Muscle of arm (tissue), 14 donors: Measurements from ENCODE around the gene CNN3. TPM values are rescaled to one million over a fixed set of nuclear protein-coding genes. Genes with fewer than 3 reads are reported as not detected.

Source experiments
- DNase-seq: peaks from one replicate; pipeline ENCODE4 v3.0.0-alpha.2; 2013
- long read RNA-seq, 11 donors: transcript quantifications; one replicate each; lab custom pipeline, GENCODE V29; 2026
- polyA plus RNA-seq, 12 donors: library from polyadenylated mRNA; unstranded; fragments of 120-200 nt; gene quantifications; one replicate each; pipeline ENCODE4 v1.2.1, GENCODE V29; 2013; ENCODE audit not compliant: insufficient read length in 12 of 12

Gene CNN3
- 100 to 1,000 TPM; 320 to 762 (median 450) TPM for polyA plus RNA-seq
- long read RNA-seq, donor 1, transcript CNN3-201 (7 exons, 2,165 nt), result major isoform, 40 of 95 reads
- long read RNA-seq, donor 1, partial matches to known transcripts, result 53 of 95 reads
- long read RNA-seq, donor 1, other reads (novel, unspliced or antisense), result 0 of 95 reads
- long read RNA-seq, donor 2, transcript CNN3-204 (3 exons, 568 nt), result minor isoform, 7 of 262 reads
- long read RNA-seq, donor 2, transcript CNN3-201 (7 exons, 2,165 nt), result major isoform, 221 of 262 reads
- long read RNA-seq, donor 2, partial matches to known transcripts, result 22 of 262 reads
- long read RNA-seq, donor 2, other reads (novel, unspliced or antisense), result 12 of 262 reads
- long read RNA-seq, donor 3, transcript CNN3-201 (7 exons, 2,165 nt), result major isoform, 66 of 83 reads
- long read RNA-seq, donor 3, partial matches to known transcripts, result 6 of 83 reads
- long read RNA-seq, donor 3, other reads (novel, unspliced or antisense), result 8 of 83 reads
- long read RNA-seq, donor 4, transcript CNN3-201 (7 exons, 2,165 nt), result major isoform, 46 of 48 reads
- long read RNA-seq, donor 4, partial matches to known transcripts, result 0 of 48 reads
- long read RNA-seq, donor 4, other reads (novel, unspliced or antisense), result 0 of 48 reads
- long read RNA-seq, donor 5, transcript CNN3-201 (7 exons, 2,165 nt), result major isoform, 211 of 268 reads
- long read RNA-seq, donor 5, partial matches to known transcripts, result 44 of 268 reads
- long read RNA-seq, donor 5, other reads (novel, unspliced or antisense), result 7 of 268 reads
- long read RNA-seq, donor 6, transcript CNN3-201 (7 exons, 2,165 nt), result major isoform, 57 of 58 reads
- long read RNA-seq, donor 6, partial matches to known transcripts, result 0 of 58 reads
- long read RNA-seq, donor 6, other reads (novel, unspliced or antisense), result 0 of 58 reads
- long read RNA-seq, donor 7, transcript CNN3-201 (7 exons, 2,165 nt), result major isoform, 67 of 76 reads
- long read RNA-seq, donor 7, partial matches to known transcripts, result 6 of 76 reads
- long read RNA-seq, donor 7, other reads (novel, unspliced or antisense), result 0 of 76 reads
- long read RNA-seq, donor 8, transcript CNN3-201 (7 exons, 2,165 nt), result major isoform, 133 of 164 reads
- long read RNA-seq, donor 8, partial matches to known transcripts, result 18 of 164 reads
- long read RNA-seq, donor 8, other reads (novel, unspliced or antisense), result 6 of 164 reads
- long read RNA-seq, donor 9, transcript CNN3-201 (7 exons, 2,165 nt), result major isoform, 79 of 123 reads
- long read RNA-seq, donor 9, transcript CNN3-204 (3 exons, 568 nt), result minor isoform, 7 of 123 reads
- long read RNA-seq, donor 9, partial matches to known transcripts, result 37 of 123 reads
- long read RNA-seq, donor 9, other reads (novel, unspliced or antisense), result 0 of 123 reads
- long read RNA-seq, donor 10, transcript CNN3-201 (7 exons, 2,165 nt), result major isoform, 119 of 142 reads
- long read RNA-seq, donor 10, partial matches to known transcripts, result 17 of 142 reads
- long read RNA-seq, donor 10, other reads (novel, unspliced or antisense), result 5 of 142 reads
- long read RNA-seq, donor 11, transcript CNN3-201 (7 exons, 2,165 nt), result major isoform, 175 of 209 reads
- long read RNA-seq, donor 11, partial matches to known transcripts, result 26 of 209 reads
- long read RNA-seq, donor 11, other reads (novel, unspliced or antisense), result 5 of 209 reads

DNA sequence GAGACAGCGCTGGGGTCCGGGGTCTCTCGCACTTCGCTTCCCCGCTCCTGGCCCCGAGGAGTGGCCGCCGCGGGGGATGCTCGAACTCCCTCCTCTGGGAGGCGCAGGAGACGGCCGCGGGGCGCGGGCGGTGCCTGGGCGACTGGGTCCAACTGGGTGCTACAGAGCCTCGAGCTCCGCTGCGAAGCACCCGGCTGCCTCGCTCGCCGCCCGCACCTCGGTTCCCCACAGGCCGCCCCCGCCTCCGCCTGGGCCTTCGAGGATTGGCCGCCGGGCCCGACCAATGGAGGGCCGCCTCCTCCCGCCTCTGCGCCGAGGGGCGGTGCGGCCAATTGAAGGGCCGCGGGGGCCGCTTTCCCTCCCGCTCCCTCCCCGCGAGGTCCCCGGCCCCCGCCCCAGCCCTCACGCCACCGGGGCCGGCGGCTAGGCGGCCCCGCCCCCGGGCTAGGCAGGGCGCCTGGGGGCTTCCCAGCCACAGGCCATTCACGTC is at the start of gene CNN3:
Gene CNN3 (minus strand): TSS at position 196 of the 490 bp plus-strand sequence. CDS start 216 bp downstream, outside the sequence.
- DNase-seq, result peak; percentile 91

DNA sequence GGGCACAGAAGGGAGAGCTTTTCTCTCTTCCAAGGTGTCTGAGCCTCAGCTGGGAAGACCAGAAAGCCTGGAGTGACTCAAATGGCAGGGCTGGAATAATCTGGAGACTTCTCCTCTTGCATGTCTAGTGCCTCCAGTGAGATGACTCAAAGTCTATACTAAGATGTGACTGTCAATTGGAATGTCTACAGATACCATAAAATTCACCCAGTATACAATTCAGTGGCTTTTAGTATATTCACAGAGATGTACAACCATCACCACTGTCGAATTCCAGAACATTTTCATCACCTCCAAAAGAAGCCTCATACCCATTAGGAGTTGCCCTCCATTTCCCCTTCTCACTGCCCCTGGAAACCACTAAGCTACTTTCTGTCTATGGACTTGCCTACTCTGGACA is 47.9 kb upstream of the CNN3 start:
- no peak for DNase-seq

DNA sequence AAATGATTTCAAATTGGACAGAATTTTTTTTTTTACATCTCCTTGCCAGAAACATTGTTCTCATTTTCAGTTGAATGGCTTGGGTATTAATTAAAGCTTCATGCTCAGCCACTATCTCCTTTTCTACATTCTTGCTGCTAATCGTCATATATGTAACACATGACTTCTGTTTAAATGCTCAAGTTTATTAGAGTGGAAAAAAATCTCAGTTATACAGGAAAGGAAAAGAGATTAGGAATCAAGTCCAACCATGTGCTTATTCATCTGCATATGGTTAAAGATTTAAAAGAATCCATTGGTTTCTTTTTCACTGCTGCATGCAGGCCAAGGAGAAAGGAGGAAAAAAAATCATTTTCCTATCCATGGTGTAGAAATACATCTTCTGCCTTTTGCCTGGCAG is 47.3 kb upstream of the CNN3 start:
- peak; percentile 83 for DNase-seq

DNA sequence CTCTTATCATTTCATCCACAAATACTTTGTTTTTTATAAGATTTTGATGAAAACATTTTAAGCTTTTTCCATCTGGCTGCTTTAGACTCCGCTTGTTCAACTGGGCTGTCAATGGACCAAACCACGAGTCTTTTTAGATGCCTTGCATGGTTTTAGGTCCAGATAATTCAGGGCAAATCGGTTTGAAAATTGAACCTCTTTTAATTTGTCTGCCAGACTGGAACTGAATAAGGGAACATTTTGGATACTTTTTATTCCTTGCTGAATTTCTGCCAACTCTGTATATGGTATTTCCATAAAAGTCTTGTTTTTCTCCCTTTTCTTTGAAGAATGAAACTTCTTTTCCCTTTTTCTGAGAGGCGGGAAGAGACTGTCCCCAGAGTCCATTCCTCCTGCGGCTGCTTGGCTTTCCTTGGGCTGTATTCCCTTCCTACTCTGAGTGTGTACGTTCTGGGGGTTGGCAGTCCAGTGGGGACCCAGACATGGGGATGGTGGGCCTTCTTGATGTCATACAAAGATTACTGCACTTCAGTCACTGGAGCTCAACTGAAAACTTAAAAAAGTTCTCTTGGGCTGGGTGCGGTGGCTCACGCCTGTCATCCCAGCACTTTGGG is 46.5 kb upstream of the CNN3 start:
- DNase-seq, result peak; percentile 69

DNA sequence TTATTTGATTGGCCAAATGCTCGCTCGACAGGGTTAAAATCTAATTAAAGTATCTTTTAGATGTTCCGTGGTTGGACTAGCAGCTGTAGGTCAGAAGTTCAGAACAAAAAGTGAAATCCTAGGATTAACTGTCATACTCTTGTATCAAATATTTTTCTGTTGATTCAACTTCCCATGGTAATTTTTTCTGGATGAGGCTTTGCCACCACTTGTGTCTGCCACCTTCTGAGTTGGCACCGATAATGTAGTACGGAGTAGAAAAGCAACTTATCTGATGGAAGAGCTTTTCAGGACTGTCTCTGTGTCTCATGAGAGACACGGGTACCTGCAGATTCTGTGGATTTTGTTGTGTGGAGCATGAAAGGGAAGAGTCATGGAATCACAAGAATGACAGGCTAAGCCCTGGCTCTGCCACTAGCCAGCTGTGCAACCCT is 44.6 kb upstream of the CNN3 start:
- no peak for DNase-seq

DNA sequence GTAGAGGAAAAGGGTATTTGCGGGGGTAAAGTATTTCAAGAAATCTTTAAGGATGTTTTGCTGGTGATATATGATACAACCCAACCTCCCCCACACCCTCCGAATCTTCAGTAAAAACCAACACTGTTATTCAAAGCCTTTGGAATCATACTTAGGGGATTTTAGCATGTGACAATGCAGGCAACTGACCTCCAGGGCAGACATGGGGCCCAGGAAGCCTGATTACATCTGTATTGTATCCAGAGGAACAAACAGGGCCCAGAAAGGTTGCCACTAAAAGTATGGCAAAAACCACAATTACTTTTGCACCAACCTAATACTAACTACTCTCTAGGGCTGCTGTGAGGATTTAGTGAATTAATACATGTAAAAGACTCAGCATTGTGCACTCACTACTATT is 43.9 kb upstream of the CNN3 start:
- DNase-seq, result no peak

DNA sequence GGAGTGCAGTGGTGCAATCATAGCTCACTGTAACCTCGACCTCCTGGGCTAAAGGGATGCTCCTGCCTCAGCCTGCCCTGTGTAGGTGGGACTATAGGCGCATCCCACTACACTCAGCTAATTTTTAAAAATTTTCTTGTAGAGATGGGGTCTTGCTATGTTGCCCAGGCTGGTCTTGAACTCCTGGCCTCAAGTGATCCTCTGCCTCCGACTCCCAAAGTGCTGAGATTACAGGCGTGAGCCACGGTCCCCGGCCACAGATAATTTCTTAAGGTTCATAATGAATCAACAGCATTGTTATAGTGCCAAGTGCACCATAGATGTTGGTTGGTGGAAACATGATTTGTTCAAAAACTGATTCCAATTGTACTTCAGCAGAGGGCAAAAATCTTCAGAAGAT is 42.2 kb upstream of the CNN3 start:
- no peak for DNase-seq

DNA sequence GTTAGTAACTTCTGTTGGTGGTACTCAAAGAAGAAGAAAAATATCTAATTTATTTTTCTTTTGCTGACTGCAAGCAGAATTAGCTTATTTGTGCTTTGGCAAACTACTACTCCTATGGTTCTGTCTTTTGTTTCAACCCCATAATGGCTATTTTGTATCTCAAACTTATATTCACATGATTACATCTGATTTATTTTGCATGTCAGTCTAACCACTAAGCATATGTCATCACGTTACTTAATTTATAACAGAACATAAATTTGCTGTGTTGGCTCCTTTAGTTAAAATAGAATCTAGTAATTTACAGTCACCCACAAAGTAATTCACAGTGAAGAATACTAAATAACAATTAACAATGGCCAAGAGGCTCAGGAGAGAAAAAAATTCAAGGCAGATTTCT is 39.1 kb upstream of the CNN3 start:
- DNase-seq, result no peak

DNA sequence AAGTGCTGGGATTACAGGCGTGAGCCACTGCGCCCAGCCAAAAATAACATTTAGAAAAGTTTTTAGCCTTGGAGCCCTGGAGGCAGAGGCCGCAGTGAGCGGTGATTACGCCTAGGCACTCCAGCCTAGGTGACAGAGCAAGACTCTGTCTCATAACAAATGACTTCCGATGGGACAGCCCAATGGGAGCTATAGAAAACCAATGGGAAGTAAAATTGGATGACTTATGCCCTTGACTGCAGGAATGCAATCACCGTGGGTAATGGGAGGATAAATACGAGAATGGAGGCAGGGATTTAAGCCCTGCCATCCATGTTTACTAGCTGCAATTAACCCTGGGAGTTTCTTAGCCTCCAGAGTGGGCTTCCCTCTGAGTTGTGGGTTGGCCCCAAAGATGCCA is 37.0 kb upstream of the CNN3 start:
- DNase-seq, result no peak

DNA sequence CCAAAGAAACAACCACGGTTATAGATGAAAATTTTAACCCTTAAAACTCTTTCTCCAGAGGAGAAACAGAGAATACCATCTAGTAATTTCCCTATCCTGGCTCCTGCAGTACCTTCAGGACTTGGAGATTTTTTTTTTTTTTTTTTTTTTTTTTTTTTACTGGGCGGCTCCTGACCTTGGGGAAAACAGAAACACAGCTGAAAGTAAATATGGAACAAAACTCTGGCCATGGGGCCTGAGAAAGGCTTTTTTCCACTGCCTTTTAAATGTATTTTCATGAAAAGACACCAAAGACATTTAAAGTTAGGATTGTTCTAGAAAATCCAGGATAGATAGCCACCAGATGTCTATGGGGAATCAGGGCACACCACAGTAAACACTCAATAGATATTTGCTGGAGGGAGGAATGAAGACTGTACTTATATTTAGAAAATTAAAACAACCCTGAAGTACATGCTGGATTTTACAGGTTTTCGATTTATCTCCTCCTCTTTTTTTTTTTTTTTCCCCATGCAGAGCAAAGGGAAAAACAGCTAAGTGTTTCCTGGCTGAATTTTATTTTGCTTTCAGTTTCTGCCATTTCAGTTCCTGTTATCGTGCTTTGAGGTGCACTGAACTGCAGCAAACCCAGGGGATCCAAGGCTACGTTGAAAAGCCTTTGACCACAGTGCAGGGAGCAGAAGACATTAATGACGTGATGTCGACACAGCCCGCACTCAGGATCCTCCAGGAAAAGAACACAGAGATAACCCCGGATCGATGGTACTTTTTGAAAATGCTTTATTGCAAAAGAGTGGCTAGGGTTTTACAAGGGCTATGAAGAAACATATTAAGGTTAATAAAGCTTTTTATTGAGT is 35.7 kb upstream of the CNN3 start:
- DNase-seq, result peak; percentile 72

DNA sequence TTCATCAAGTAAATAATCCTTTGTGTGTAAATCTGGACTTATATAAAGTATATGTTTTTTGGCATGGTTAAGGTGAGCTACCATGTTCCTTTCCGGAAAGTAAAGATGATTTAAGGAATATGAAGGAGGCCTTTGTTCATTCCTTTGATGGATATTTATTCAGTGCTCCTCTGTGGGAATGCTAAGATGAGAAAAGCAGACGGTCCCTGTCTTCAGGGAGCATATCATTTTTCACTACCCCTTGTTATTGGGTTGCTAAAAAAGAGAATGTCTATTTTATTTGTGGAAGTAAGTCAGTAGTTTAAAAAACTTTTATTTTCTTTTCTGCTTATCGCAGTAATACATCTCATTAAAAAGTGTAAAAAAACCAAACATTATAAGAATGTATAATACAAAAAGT is 35.1 kb upstream of the CNN3 start:
- no peak for DNase-seq

DNA sequence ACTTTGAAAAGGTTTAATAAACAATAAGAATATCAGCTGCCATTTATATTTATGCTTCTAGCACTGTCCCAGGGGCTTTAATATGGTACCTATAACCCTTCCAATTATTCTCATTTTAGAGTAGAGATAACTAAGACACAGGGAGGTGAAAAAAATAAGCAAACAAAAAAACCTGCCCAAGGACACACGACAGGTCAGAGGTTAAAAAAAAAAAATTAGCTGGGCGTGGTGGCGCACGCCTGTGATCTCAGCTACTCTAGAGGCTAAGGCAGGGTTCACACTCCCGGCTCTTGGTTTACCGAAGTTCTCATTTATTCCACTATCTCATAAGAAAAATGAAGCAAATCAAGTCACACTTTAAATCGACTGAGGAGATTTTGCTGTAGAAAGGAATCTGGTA is 34.7 kb upstream of the CNN3 start:
- no peak for DNase-seq

DNA sequence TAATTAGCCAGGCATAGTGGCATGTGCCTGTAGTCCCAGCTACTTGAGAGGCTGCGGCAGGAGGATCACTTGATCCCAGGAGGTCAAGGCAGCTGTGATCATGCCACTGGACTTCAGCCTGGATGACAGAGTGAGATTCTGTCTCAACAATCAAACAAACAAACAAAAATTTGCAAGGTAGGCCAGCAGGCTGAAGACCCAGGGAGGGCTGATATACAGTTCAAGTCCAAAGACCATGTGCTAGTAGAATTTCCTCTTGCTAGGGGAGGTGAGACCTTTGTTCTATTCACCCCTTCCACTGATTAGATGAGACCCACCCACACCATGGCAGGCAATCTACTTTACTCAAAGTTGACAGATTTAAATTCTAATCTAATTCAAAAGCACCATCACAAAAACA is 31.2 kb upstream of the CNN3 start:
- no peak for DNase-seq

DNA sequence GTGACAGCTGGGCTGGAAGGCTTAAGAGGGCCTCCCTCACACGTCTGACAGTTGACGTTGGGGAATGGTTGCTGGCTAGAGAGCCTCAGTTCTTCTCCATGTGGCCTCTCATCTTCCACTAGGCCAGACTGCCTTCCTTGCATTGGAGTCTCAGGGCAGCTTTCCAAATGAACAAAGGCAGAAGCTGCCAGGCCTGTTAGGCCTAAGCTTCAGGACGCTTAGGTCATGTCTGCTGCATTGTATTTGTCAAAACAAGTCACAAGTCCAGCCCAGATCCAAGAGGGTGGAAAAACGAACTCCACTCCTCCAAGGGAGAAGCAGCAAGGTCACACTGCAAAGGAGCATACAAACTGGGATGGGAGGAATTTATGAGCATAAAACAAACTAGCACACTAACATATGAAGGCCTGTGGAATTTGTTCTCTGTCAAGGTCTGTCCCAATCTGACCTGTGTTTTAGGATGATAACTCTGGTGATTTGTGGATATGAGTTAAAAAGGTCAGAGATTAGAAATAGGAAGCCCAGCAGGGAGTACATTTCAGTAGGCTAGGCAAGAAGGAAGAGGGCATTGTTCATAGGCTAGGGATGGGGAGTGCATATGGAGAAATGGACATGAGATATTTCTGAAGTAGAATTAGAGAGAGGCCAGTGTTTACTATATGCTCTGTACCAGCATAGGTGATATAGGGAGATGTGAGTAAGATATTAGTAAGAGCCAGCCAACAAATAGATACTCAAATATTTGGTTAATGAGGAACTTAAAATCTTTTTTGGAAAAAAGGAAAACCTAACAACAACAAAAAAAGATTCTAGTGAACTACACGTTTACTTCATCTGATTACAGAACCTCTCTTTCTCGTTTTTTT is 29.1 kb upstream of the CNN3 start:
- DNase-seq, result no peak

DNA sequence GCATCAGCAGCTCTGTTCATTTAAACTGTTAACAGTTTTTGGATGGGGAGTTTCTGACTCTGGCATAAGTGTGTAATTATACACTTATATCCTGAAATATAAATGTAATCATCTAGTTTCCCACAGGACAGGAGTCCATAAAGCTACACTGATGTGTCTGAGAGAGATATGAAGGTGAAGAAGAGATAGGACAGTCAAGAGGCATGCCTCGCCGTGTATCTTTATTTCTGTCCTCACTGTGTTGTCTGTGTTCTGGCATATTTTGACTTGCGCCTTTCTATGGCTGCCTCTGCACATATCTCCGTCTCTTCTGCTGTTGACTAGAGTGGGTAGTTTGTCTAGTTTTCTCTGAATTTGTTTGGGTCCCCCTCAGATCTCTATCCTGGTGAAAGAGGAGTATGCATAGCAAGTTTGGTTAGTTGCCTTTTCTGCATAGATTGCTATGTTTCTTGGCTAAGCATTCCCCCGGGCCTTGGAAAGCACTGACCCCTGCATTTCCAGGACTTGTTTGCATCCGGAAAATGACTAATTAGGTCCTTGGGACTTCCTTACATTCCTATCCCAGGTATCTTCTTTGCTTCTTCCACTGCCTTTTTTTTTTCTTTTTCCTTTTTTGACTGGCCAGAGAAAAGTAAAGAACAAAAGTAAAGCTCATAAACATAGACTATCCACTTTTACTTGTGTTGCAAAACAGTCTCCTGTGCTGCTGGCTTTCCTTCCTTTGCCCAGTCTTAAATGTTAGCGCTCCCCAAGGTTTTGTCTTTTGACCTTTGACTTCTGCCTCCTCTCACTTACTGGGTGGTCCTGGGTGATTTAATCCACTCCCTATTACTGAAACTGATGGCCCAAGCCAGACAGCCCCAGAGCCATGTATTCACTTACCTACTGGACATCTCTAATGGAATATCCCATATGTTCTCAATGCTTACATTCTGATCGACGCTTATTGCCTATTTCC is 27.6 kb upstream of the CNN3 start:
- DNase-seq, result no peak

DNA sequence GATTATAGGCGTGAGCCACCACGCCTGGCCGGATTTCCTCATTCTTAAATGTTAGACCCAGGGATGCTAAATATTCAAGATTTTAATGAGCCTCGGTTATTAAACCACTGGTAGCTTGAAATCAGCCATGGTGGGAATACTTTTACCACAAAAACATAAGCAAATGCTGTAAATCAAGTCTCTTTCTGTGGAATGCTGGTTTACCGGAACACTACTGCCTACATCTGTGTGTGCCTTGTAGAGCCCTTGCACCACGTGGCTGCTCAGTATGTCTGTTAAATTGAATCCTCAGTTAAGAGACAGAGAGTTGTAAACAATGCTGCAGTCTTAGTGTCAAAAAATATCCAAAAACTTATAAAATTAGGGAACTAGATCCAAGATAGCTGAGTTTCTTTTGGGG is 26.8 kb upstream of the CNN3 start:
- DNase-seq, result no peak

DNA sequence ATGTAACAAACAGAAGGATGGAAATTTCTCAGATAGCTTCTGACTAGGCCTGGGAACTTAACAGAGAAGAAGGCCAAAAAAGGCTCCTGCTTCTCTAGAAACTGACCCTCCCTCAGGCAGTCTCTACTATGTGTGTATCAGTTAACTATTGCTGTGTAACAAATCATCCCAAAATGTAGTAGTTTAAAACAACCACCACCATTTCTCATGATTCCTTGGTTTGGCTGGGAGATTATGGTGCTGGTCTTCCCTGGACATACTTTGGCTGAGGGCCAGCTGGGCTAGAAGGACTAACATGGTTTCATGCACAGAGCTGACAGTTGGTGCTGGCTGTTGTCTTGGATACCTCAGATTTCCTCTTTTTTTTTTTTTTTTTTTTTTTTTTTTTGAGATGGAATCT is 26.2 kb upstream of the CNN3 start:
- no peak for DNase-seq
